ENCODE measurements around the gene ZBED6. TPM values are rescaled to one million over a fixed set of nuclear protein-coding genes. Genes with fewer than 3 reads are reported as not detected.
"Not testable (repeated sequence)": the region's sequence is repeated elsewhere in the genome, so short reads cannot be mapped to it uniquely, and the experiment has no call there.

ZBED6 gene
- polyA plus RNA-seq, 1 experiment = 22.7 TPM

- ChIA-PET POLR2A (no interaction called here), CTCF (no interaction called here)
- Histone ChIP-seq H3K27me3 (ENCODE audit: control insufficient read depth, insufficient read depth, low read length) (peaks cover 6% of the 10 kb centered on the region), H3K9me3 (ENCODE audit: control insufficient read depth, insufficient read depth, low read length) (no peaks in the 10 kb centered on the region), H3K27ac (ENCODE audit: low read depth, low read length) (no peak overlapping the region), H3K4me3 (ENCODE audit: low read depth, low read length) (no peak overlapping the region)
- DNase-seq (ENCODE audit: low read depth, low spot score) = no peak
- no peak for TF ChIP-seq CTCF (IDR thresholded peaks at IDR 0.05; ENCODE audit: low read depth, low read length)
Observed at GRCh38 chr1:203778789-203779188, 16.6 kb upstream of the ZBED6 start.

- H3K9me3 ChIP-seq (ENCODE audit: control insufficient read depth, insufficient read depth, low read length) = no peaks in the 10 kb centered on the region
- no peak for DNase-seq (ENCODE audit: low read depth, low spot score)
- no peak for TF ChIP-seq CTCF (IDR thresholded peaks at IDR 0.05; ENCODE audit: low read depth, low read length)
- H3K4me3 ChIP-seq (ENCODE audit: low read depth, low read length) = no peak overlapping the region
- ChIA-PET POLR2A (no interaction called here), CTCF (interaction anchor here (1.0 kb wide), 1 partner anchor 293 kb away, joined by 3 read pairs; no protein-coding TSS in a partner anchor)
- peaks cover 6% of the 10 kb centered on the region for H3K27me3 ChIP-seq (ENCODE audit: control insufficient read depth, insufficient read depth, low read length)
- no peak overlapping the region for H3K27ac ChIP-seq (ENCODE audit: low read depth, low read length)
Observed at GRCh38 chr1:203781962-203782361, 13.5 kb upstream of the ZBED6 start.

GRCh38 chr1:203789966-203790365 is 5.5 kb upstream of the ZBED6 start:
- Histone ChIP-seq H3K9me3 (ENCODE audit: control insufficient read depth, insufficient read depth, low read length) (no peaks in the 10 kb centered on the region), H3K4me3 (ENCODE audit: low read depth, low read length) (no peak overlapping the region), H3K27me3 (ENCODE audit: control insufficient read depth, insufficient read depth, low read length) (peaks cover 4% of the 10 kb centered on the region), H3K27ac (ENCODE audit: low read depth, low read length) (no peak overlapping the region)
- DNase-seq (ENCODE audit: low read depth, low spot score) = no peak
- no peak for TF ChIP-seq CTCF (IDR thresholded peaks at IDR 0.05; ENCODE audit: low read depth, low read length)
- ChIA-PET CTCF (no interaction called here), POLR2A (interaction anchor here (0.6 kb wide), 1 partner anchor 52 kb away, joined by 4 read pairs; no protein-coding TSS in a partner anchor)

- CTCF ChIA-PET = interaction anchor here (0.6 to 2.3 kb wide), 2 partner anchors 136 to 337 kb away, joined by 3 to 4 read pairs; no protein-coding TSS in a partner anchor
- POLR2A ChIA-PET = no interaction called here
- Histone ChIP-seq H3K9me3 (ENCODE audit: control insufficient read depth, insufficient read depth, low read length) (no peaks in the 10 kb centered on the region), H3K27me3 (ENCODE audit: control insufficient read depth, insufficient read depth, low read length) (no peaks in the 10 kb centered on the region), H3K4me3 (ENCODE audit: low read depth, low read length) (no peak overlapping the region), H3K27ac (ENCODE audit: low read depth, low read length) (no peak overlapping the region)
- no peak for TF ChIP-seq CTCF (IDR thresholded peaks at IDR 0.05; ENCODE audit: low read depth, low read length)
- no peak for DNase-seq (ENCODE audit: low read depth, low spot score)
Observed at GRCh38 chr1:203791498-203791897, 3.9 kb upstream of the ZBED6 start.

- CTCF ChIA-PET = interaction anchor here (0.8 to 2.3 kb wide), 2 partner anchors 56 to 336 kb away, joined by 4 to 6 read pairs; no protein-coding TSS in a partner anchor
- no peak for DNase-seq (ENCODE audit: low read depth, low spot score)
- no peak for TF ChIP-seq CTCF (IDR thresholded peaks at IDR 0.05; ENCODE audit: low read depth, low read length)
- Histone ChIP-seq H3K9me3 (ENCODE audit: control insufficient read depth, insufficient read depth, low read length) (no peaks in the 10 kb centered on the region), H3K27ac (ENCODE audit: low read depth, low read length) (no peak overlapping the region), H3K27me3 (ENCODE audit: control insufficient read depth, insufficient read depth, low read length) (no peaks in the 10 kb centered on the region), H3K4me3 (ENCODE audit: low read depth, low read length) (no peak overlapping the region)
- POLR2A ChIA-PET = no interaction called here
Observed at GRCh38 chr1:203792486-203792885, 2.9 kb upstream of the ZBED6 start.

- DNase-seq (ENCODE audit: low read depth, low spot score); H3K4me3 ChIP-seq (ENCODE audit: low read depth, low read length); H3K9me3 ChIP-seq (ENCODE audit: control insufficient read depth, insufficient read depth, low read length); H3K27ac ChIP-seq (ENCODE audit: low read depth, low read length); H3K27me3 ChIP-seq (ENCODE audit: control insufficient read depth, insufficient read depth, low read length); POLR2A ChIA-PET: not testable (repeated sequence)
- CTCF ChIA-PET = interaction anchor here (2.3 kb wide), 1 partner anchor 335 kb away, joined by 4 read pairs; no protein-coding TSS in a partner anchor
Observed at GRCh38 chr1:203793561-203793960, 1.9 kb upstream of the ZBED6 start.
